ENCODE data around the gene ATF2. TPM values are rescaled to one million over a fixed set of nuclear protein-coding genes. Genes with fewer than 3 reads are reported as not detected.

Gene ATF2
- total and polyA plus RNA-seq, 2 of the 13 experiments (the other 11 are each of a cell fraction or from before 2014, with no cell fraction given) = 91.6 to 95.1 TPM

DNA sequence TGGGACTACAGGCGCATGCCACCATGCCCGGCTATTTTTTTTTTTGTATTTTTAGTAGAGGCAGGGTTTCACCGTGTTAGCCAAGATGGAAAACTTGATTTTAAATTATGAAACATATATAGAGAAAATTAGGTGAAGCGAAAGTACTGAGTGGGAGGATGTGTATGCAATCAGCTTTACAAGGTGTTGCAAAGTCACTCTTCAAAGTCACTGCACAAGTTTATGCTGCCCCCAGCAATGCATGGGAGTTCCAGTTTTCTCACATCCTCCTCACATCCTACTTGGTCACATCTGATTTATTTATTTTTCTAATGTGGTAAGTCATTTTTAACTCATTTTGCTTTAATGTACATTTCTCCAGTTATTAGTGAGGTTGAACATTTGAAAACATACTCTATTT, 113.7 kb downstream of the ATF2 start:
- TF ChIP-seq, protein P1, sequence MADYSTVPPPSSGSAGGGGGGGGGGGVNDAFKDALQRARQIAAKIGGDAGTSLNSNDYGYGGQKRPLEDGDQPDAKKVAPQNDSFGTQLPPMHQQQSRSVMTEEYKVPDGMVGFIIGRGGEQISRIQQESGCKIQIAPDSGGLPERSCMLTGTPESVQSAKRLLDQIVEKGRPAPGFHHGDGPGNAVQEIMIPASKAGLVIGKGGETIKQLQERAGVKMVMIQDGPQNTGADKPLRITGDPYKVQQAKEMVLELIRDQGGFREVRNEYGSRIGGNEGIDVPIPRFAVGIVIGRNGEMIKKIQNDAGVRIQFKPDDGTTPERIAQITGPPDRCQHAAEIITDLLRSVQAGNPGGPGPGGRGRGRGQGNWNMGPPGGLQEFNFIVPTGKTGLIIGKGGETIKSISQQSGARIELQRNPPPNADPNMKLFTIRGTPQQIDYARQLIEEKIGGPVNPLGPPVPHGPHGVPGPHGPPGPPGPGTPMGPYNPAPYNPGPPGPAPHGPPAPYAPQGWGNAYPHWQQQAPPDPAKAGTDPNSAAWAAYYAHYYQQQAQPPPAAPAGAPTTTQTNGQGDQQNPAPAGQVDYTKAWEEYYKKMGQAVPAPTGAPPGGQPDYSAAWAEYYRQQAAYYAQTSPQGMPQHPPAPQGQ (CRISPR knock-in tag; IDR thresholded peaks at IDR 0.05; ENCODE audit: borderline replicate concordance) = no peak
- TF ChIP-seq NCOR1 (IDR thresholded peaks at IDR 0.05; ENCODE audit: borderline replicate concordance, low read length) (no peak), PHF5A (CRISPR knock-in tag; IDR thresholded peaks at IDR 0.05; ENCODE audit: low read depth, unreplicated experiment) (no peak)
- TF ChIP-seq, protein P2, sequence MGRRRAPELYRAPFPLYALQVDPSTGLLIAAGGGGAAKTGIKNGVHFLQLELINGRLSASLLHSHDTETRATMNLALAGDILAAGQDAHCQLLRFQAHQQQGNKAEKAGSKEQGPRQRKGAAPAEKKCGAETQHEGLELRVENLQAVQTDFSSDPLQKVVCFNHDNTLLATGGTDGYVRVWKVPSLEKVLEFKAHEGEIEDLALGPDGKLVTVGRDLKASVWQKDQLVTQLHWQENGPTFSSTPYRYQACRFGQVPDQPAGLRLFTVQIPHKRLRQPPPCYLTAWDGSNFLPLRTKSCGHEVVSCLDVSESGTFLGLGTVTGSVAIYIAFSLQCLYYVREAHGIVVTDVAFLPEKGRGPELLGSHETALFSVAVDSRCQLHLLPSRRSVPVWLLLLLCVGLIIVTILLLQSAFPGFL (CRISPR knock-in tag; IDR thresholded peaks at IDR 0.05) = no peak
- no peak for FAIRE-seq
- ChIA-PET CTCF (ENCODE audit: low intra/inter-chr PET ratio, low total read pairs) (no interaction called here), POLR2A (interaction anchor here (1.1 kb wide), 1 partner anchor 9 kb away, joined by 3 read pairs; no protein-coding TSS in a partner anchor)
- no TSS peak for BruUV-seq (replicated peaks)
- Histone ChIP-seq H3K27me3 (ENCODE audit: control insufficient read depth in 1 of 2, insufficient read depth in 2 of 2, low read length in 2 of 2) (no peaks in the 10 kb centered on the region), H3K9ac (ENCODE audit: insufficient read depth, low read depth, low read length) (no peak overlapping the region), H3K4me3 (replicated peaks in 1 of 3; ENCODE audit: insufficient read depth in 1 of 3, low read depth in 2 of 3, low read length in 3 of 3) (no peak overlapping the region), H2AFZ (ENCODE audit: low read length) (no peak overlapping the region), H3K79me2 (ENCODE audit: insufficient read depth, low read length) (no peaks in the 10 kb centered on the region), H3K27ac (ENCODE audit: extremely low read length, insufficient read depth, low read length) (no peak overlapping the region), H3K36me3 (replicated peaks in 1 of 2; ENCODE audit: control insufficient read depth in 1 of 2, insufficient read depth in 2 of 2, low read length in 2 of 2) (peaks cover 0 to 1% of the 10 kb centered on the region in 2 experiments; a peak in 2 of 5 replicates), H3K9me3 (ENCODE audit: low read length) (no peaks in the 10 kb centered on the region), H3K4me1 (ENCODE audit: insufficient read depth, low read length) (peaks cover 16% of the 10 kb centered on the region), H4K20me1 (ENCODE audit: insufficient read depth, low read length) (no peaks in the 10 kb centered on the region), H3K4me2 (ENCODE audit: low read depth, low read length) (no peak overlapping the region)
- WGBS (ENCODE audit: low lambda C conversion rate) = 97% methylated on average over 4 of the region's 4 CpGs
- no peak for DNase-seq (ENCODE audit: low spot score)
- no peak for ATAC-seq
- intact Hi-C loops (cut with micrococcal nuclease; ENCODE audit: unreplicated experiment) = no loop called here
- in situ Hi-C loops (cut with HindIII; ENCODE audit: extremely low pct_ligation_motif_present, low pct_unique_long_range_greater_than_20kb) = no loop called here

DNA sequence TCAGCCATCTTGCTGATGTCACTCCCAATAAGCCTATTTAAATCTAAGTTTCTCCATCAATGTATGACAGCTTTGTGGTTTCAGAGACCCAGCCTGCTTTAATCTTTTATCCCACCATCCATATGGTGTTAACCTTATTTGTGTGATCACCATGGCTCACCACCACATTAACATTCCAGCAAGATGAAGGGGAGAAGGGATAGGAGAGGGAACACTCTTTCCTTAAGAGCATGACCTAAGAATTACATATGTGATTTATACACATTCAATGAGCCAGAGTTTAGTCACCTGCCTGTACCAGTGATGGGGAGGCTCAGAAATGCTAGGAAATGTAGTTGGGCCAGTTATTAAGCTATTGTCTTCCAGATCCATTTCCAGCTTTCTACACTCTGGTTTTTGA, 118.3 kb downstream of the ATF2 start:
- Histone ChIP-seq H3K9me3 (ENCODE audit: low read length) (no peaks in the 10 kb centered on the region), H3K27me3 (ENCODE audit: control insufficient read depth in 1 of 2, insufficient read depth in 2 of 2, low read length in 2 of 2) (no peaks in the 10 kb centered on the region), H4K20me1 (ENCODE audit: insufficient read depth, low read length) (no peaks in the 10 kb centered on the region), H2AFZ (ENCODE audit: low read length) (no peak overlapping the region), H3K27ac (ENCODE audit: extremely low read length, insufficient read depth, low read length) (no peak overlapping the region), H3K4me2 (ENCODE audit: low read depth, low read length) (no peak overlapping the region), H3K36me3 (replicated peaks in 1 of 2; ENCODE audit: control insufficient read depth in 1 of 2, insufficient read depth in 2 of 2, low read length in 2 of 2) (peaks cover 0 to 1% of the 10 kb centered on the region in 2 experiments; a peak in 1 of 5 replicates), H3K4me3 (replicated peaks in 1 of 3; ENCODE audit: insufficient read depth in 1 of 3, low read depth in 2 of 3, low read length in 3 of 3) (no peak overlapping the region), H3K9ac (ENCODE audit: insufficient read depth, low read depth, low read length) (no peak overlapping the region), H3K79me2 (ENCODE audit: insufficient read depth, low read length) (no peaks in the 10 kb centered on the region), H3K4me1 (ENCODE audit: insufficient read depth, low read length) (no peaks in the 10 kb centered on the region)
- intact Hi-C loops (cut with micrococcal nuclease; ENCODE audit: unreplicated experiment) = no loop called here
- CTCF ChIA-PET (ENCODE audit: low intra/inter-chr PET ratio, low total read pairs) = no interaction called here
- in situ Hi-C loops (cut with HindIII; ENCODE audit: extremely low pct_ligation_motif_present, low pct_unique_long_range_greater_than_20kb) = loop anchor here (25.0 kb wide), 1 partner anchor 238 kb away; no protein-coding TSS in a partner anchor
- BruUV-seq (replicated peaks) = no TSS peak
- DNase-seq (ENCODE audit: low spot score) (no peak), FAIRE-seq (no peak), ATAC-seq (no peak)
- TF ChIP-seq KAT2B (IDR thresholded peaks at IDR 0.05; ENCODE audit: borderline replicate concordance, low read depth, low read length) = no peak
- TF ChIP-seq ZNF543 (CRISPR knock-in tag; IDR thresholded peaks at IDR 0.05) = no peak
- TF ChIP-seq, protein P3, sequence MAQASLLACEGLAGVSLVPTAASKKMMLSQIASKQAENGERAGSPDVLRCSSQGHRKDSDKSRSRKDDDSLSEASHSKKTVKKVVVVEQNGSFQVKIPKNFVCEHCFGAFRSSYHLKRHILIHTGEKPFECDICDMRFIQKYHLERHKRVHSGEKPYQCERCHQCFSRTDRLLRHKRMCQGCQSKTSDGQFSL (CRISPR knock-in tag; IDR thresholded peaks at IDR 0.05) = no peak
- TF ChIP-seq KMT2A (CRISPR knock-in tag; IDR thresholded peaks at IDR 0.05) = no peak
- TF ChIP-seq SALL1 (CRISPR knock-in tag; IDR thresholded peaks at IDR 0.05) = no peak
- TF ChIP-seq AGO2 (optimal IDR thresholded peaks at IDR 0.05; ENCODE audit: low read depth, low read length) = no peak
- TF ChIP-seq NCOA1 (CRISPR knock-in tag; IDR thresholded peaks at IDR 0.05) = no peak
- no peak for TF ChIP-seq ZNF563 (CRISPR knock-in tag; IDR thresholded peaks at IDR 0.05)
- no peak for TF ChIP-seq STAT5B (CRISPR knock-in tag; IDR thresholded peaks at IDR 0.05)
- no peak for TF ChIP-seq NAIF1 (CRISPR knock-in tag; IDR thresholded peaks at IDR 0.05; ENCODE audit: borderline replicate concordance)
- TF ChIP-seq ZSCAN20 (CRISPR knock-in tag; IDR thresholded peaks at IDR 0.05; ENCODE audit: borderline replicate concordance) = no peak
- POLR2A ChIA-PET = no interaction called here

All from HepG2 (cell line).